Parathyroid adenoma (tissue), 2 donors: ENCODE results near the gene RIN3.
A peak's percentile ranks its signal among the peaks of the same experiment; 100 is the strongest.

Experiments
- H2AFZ ChIP-seq: fragments of 300-600 bp; sonication (generic); one replicate; pipeline ENCODE4 v1.7.0; 2017; ENCODE audit warnings: antibody characterized with exemption, mild to moderate bottlenecking
- H3K27ac ChIP-seq: fragments of 300-600 bp; sonication (generic); one replicate; pipeline ENCODE4 v1.7.0; 2017
- H3K27me3 ChIP-seq: fragments of 300-600 bp; sonication (generic); one replicate; pipeline ENCODE4 v1.7.0; 2017; ENCODE audit warnings: low read length; ENCODE audit not compliant: control insufficient read depth, insufficient read depth
- H3K36me3 ChIP-seq: fragments of 300-600 bp; sonication (generic); one replicate; pipeline ENCODE4 v1.7.0; 2017; ENCODE audit warnings: low read length; ENCODE audit not compliant: control insufficient read depth, insufficient read depth
- H3K4me1 ChIP-seq: fragments of 300-600 bp; sonication (generic); one replicate; pipeline ENCODE4 v1.7.0; 2017; ENCODE audit warnings: control low read depth
- H3K4me2 ChIP-seq: fragments of 300-600 bp; sonication (generic); one replicate; pipeline ENCODE4 v1.7.0; 2017; ENCODE audit warnings: low read length
- H3K4me3 ChIP-seq: fragments of 300-600 bp; sonication (generic); one replicate; pipeline ENCODE4 v1.7.0; 2017; ENCODE audit warnings: low read depth, low read length
- H3K79me2 ChIP-seq: fragments of 300-600 bp; sonication (generic); one replicate; pipeline ENCODE4 v1.7.0; 2017; ENCODE audit warnings: control low read depth
- H3K9ac ChIP-seq: fragments of 300-600 bp; sonication (generic); one replicate; pipeline ENCODE4 v1.7.0; 2017; ENCODE audit warnings: mild to moderate bottlenecking
- H3K9me3 ChIP-seq: fragments of 300-600 bp; sonication (generic); one replicate; pipeline ENCODE4 v1.7.0; 2017; ENCODE audit warnings: low read length; ENCODE audit not compliant: control insufficient read depth
- CTCF ChIP-seq: fragments of 300-600 bp; sonication (generic); IDR thresholded peaks from one replicate; pipeline ENCODE4 v1.7.0; 2017; ENCODE audit warnings: antibody characterized with exemption, mild to moderate bottlenecking
- donor health status: primary hyperparathyroidism.

RIN3 gene

DNA sequence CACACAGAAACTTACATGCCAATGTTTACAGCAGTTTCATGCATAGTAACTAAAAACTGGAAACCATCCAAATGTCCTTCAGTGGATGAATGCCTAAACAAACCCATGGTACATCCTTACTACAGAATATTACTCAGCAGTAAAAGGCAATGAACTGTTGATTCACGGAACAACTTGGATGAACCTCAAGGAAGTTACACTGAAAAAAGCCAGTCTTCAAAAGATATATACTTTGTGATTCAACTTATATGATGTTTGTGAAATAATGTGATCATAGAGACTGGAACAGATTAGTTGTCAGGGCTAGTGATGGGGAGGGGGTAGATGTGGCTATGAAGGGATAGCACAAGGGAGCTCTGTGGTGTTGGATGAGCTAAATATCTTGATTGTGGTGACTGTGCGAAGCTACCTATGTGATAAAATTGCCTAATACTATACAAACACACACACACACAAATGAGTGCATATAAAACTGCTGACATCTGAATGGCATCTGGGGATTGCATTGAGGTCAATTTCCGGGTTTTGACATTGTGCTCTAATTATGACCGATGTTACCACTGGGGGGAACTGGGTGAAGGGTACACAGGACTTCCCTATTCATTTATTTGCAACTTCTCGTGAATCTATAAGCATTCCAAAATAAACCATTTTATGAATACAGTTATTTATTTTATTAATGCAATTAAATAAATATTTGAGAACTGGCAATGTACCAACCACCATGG is 94.3 kb downstream of the RIN3 start:
- Histone ChIP-seq H3K4me1 (peaks cover 11% of the 10 kb centered on the region), H3K27ac (no peak overlapping the region), H2AFZ (no peak overlapping the region), H3K27me3 (no peaks in the 10 kb centered on the region), H3K36me3 (no peaks in the 10 kb centered on the region), H3K4me3 (no peak overlapping the region), H3K9ac (no peak overlapping the region), H3K79me2 (no peaks in the 10 kb centered on the region), H3K4me2 (no peak overlapping the region), H3K9me3 (no peaks in the 10 kb centered on the region)
- no peak for TF ChIP-seq CTCF

DNA sequence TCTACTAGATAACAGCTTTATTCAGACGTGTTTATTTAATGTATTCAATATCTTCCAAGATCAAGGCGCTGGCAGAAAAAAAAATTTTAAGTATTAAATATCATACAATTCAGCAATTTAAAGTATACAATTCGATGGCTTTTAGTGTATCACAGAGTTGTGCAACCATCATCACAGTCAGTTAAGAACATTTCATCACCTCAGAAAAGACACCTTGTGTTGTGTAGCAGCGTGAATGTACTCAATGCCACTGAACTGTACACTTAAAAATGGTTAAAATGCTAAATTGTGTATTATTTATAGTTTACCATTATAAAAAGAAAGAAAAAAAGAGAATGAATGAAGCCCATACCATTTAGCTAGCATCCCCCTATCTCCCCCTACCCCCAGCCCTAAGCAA is 96.4 kb downstream of the RIN3 start:
- Histone ChIP-seq H3K27me3 (no peaks in the 10 kb centered on the region), H2AFZ (no peak overlapping the region), H3K9me3 (no peaks in the 10 kb centered on the region), H3K36me3 (no peaks in the 10 kb centered on the region), H3K27ac (peak overlapping the region; percentile 74), H3K4me3 (no peak overlapping the region), H3K4me2 (no peak overlapping the region), H3K4me1 (peaks cover 6% of the 10 kb centered on the region), H3K79me2 (peaks cover 5% of the 10 kb centered on the region), H3K9ac (no peak overlapping the region)
- no peak for TF ChIP-seq CTCF

DNA sequence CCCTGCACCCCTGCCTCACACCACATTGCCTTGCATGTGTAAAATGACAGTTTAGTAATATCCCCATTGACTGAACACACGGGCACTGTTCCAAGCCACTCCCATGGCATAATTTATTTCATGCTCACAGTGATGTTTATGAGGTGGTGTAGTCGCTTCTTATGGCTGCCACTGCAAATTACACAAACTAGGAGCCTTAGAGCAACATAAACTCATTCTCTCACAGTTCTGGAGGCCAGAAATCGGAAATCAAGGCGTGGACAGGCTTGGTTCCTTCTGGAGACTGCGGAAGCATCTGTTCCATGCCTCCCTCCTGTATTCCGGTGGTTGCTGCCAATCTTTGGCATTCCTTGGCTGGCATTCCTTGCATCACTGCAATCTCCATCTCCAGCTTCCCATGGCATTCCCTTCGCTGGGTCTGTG is 97.3 kb downstream of the RIN3 start:
- TF ChIP-seq CTCF, result no peak
- Histone ChIP-seq H3K36me3 (no peaks in the 10 kb centered on the region), H3K27me3 (no peaks in the 10 kb centered on the region), H3K79me2 (peaks cover 5% of the 10 kb centered on the region), H3K9me3 (no peaks in the 10 kb centered on the region), H3K9ac (no peak overlapping the region), H3K4me3 (no peak overlapping the region), H2AFZ (no peak overlapping the region), H3K27ac (no peak overlapping the region), H3K4me1 (peaks cover 6% of the 10 kb centered on the region), H3K4me2 (no peak overlapping the region)

DNA sequence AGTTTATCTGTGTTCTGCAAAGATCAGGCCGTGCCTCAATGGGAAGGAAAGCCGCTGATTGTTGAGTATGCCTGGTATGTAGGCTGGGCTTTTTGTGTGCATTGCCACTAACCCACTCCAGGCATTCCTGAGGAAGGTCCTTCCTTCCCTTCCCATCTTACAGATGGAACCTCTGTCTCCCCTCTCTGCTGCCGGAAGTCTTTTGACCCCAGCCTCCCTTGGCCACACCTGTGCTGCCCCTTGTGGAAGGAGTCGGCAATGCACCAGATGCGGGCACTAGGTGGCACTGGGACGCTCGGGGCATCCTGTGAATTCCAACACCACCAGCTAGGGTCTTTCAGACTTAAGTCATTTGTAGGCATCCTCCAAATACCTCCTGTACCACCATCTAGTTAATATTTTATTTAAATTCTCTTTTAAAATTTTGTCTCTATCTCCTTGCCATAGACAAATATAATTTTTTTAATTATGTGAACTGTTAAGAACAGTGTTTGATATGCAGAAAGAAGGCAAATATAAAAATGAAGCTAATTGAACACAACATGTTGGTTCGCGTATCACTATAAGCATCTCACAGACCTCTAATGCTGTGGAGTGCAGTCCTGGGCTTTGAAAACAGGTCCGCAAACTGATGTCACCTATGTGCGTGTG is 99.6 kb downstream of the RIN3 start:
- no peaks in the 10 kb centered on the region for H3K36me3 ChIP-seq
- peaks cover 5% of the 10 kb centered on the region for H3K79me2 ChIP-seq
- peak; percentile 59 for TF ChIP-seq CTCF

More for the DNA sequence above, 99.6 kb downstream of the RIN3 start:
- no peaks in the 10 kb centered on the region for H3K27me3 ChIP-seq
- no peak overlapping the region for H3K27ac ChIP-seq
- H3K9me3 ChIP-seq, result no peaks in the 10 kb centered on the region
- H2AFZ ChIP-seq, result no peak overlapping the region
- no peak overlapping the region for H3K4me2 ChIP-seq
- no peak overlapping the region for H3K9ac ChIP-seq
- peaks cover 6% of the 10 kb centered on the region for H3K4me1 ChIP-seq
- H3K4me3 ChIP-seq, result no peak overlapping the region
